GM06990 (cell line): ENCODE results near the gene DBNDD1.

Experiments
- DNase-seq: peaks from one replicate; pipeline ENCODE4 v3.0.0-alpha.2; 2011; ENCODE audit not compliant: insufficient read length; ENCODE audit errors: extremely low read depth
- H3K27me3 ChIP-seq: replicated peaks from 2 replicates; pipeline ENCODE4 v1.6.0; 2011; ENCODE audit warnings: low read length; ENCODE audit not compliant: control insufficient read depth, insufficient read depth
- H3K36me3 ChIP-seq: 2 replicates; pipeline ENCODE4 v1.5.1; 2011; ENCODE audit warnings: low read length; ENCODE audit not compliant: control insufficient read depth, insufficient read depth
- H3K4me3 ChIP-seq: replicated peaks from 2 replicates; pipeline ENCODE4 v1.5.1; 2011; ENCODE audit warnings: low read depth, mild to moderate bottlenecking, control low read depth, low read length
- TF ChIP-seq, protein P1 (sequence below): IDR thresholded peaks from 2 replicates; pipeline ENCODE4 v1.5.1; 2011; ENCODE audit warnings: low read length, control low read depth, mild to moderate bottlenecking, inconsistent platforms; ENCODE audit not compliant: insufficient read depth, poor library complexity, severe bottlenecking

The DBNDD1 gene

DNA sequence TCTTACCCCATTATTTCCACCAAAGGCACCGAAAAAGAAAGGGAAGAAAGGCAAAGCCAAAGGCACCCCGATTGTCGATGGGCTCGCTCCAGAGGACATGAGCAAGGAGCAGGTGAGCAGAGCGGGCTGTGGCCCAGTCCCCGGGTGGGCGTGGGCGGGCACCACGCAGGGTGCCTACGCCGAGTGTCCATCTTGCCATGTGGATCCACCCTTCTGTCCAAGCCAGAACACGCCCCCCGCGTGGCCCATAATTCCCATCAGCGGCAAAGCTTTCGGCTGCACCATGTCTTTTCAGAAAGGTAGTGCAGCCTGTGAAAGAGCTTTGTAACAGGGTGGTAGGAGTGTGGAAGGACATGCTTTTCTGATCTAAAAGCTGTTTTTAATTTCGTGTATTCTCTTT lies 8.4 kb upstream of the DBNDD1 start:
- TF ChIP-seq, protein P1, sequence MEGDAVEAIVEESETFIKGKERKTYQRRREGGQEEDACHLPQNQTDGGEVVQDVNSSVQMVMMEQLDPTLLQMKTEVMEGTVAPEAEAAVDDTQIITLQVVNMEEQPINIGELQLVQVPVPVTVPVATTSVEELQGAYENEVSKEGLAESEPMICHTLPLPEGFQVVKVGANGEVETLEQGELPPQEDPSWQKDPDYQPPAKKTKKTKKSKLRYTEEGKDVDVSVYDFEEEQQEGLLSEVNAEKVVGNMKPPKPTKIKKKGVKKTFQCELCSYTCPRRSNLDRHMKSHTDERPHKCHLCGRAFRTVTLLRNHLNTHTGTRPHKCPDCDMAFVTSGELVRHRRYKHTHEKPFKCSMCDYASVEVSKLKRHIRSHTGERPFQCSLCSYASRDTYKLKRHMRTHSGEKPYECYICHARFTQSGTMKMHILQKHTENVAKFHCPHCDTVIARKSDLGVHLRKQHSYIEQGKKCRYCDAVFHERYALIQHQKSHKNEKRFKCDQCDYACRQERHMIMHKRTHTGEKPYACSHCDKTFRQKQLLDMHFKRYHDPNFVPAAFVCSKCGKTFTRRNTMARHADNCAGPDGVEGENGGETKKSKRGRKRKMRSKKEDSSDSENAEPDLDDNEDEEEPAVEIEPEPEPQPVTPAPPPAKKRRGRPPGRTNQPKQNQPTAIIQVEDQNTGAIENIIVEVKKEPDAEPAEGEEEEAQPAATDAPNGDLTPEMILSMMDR = no peak
- H3K27me3 ChIP-seq = no peaks in the 10 kb centered on the region
- no peaks in the 10 kb centered on the region for H3K36me3 ChIP-seq
- no peak overlapping the region for H3K4me3 ChIP-seq
- DNase-seq = no peak

DNA sequence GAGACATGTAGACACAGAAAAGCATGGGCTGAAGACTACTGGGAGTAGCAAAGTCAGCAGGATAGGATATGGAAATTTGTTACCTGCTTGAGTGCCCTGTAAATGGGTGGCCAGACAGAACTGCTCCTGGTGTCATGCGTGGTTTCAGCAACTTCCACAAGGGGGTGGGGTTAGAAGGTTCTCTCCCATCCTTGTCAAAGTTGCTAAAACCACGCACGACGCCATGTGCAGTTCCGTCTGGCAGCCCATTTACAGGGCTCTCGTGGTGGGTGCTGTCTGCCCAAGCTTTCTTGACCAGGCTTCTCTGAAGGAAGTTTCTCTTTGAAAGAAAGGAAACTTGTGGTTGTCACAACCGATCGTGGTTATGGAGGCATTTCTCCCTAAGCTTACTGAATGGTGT lies 6.9 kb upstream of the DBNDD1 start:
- no peaks in the 10 kb centered on the region for H3K27me3 ChIP-seq
- H3K4me3 ChIP-seq = no peak overlapping the region
- TF ChIP-seq, protein P1 = peak; percentile 12
- no peaks in the 10 kb centered on the region for H3K36me3 ChIP-seq
- no peak for DNase-seq

DNA sequence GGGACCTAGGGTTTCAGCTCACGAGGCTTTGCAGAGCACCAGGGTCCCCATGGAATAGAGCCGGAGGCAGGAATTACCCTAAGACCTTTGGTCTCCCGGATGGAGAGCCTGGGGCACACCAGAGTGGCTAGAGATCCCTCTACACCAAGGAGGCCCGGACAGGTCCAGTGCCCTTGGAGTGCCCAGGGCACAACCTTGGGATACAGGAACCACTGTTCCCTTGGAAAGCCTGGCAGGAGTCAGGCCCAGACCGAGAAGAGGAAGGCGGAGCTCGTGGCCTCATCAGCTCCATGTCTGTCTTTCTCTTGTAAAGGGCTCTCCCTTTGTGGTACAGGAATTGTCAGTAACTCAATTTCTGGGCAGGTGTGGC lies 3.8 kb upstream of the DBNDD1 start:
- Histone ChIP-seq H3K27me3 (no peaks in the 10 kb centered on the region), H3K36me3 (no peaks in the 10 kb centered on the region), H3K4me3 (peak overlapping the region; percentile 73)
- TF ChIP-seq, protein P1 = no peak
- no peak for DNase-seq

DNA sequence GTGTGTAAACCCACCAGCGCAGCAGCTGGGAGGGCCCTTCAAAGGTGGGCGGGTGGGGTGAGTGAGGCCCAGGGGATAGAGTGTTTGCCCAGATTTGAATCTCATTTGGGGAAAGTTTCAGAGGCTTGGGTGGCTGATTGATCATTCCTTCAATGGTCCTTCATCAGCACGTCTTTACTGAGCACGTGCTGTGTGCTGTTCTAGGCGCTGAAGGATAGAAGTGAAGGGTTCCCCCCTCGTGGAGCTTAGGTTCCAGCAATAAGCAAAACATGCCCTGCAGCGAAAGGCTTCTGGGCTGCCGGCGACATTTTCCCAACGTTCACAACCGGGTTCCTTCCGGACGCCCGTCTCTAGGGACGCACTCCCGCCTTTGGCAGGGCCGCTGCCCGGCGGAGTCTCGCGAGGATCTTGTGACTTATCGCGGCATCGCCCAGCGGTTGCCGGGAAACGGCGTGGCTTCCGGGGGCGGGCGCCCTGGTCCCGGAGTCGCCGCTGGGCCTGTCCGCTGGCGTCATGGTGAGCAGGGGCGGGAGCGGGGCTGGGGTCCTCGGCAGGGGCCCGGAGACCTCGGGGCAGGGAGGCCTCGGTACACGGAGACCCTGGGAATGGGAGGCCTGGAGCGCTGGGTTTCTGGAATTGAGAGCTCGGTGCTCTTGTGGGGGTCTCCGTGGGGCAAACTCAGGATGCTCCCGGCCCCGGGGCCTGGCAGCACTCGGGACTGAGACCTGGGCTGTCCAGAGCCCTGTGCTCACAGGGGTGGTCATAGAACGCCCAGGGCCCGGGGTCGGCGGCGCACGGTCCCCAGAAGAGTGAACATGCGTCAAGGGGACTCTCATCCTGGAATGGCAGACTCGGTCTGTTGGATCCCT lies 3.2 kb upstream of the DBNDD1 start:
- no peaks in the 10 kb centered on the region; the same call in 1 of the 2 replicates for H3K27me3 ChIP-seq
- TF ChIP-seq, protein P1 = no peak
- no peaks in the 10 kb centered on the region for H3K36me3 ChIP-seq
- H3K4me3 ChIP-seq = peak overlapping the region; percentile 73
- DNase-seq = peak; percentile 88

DNA sequence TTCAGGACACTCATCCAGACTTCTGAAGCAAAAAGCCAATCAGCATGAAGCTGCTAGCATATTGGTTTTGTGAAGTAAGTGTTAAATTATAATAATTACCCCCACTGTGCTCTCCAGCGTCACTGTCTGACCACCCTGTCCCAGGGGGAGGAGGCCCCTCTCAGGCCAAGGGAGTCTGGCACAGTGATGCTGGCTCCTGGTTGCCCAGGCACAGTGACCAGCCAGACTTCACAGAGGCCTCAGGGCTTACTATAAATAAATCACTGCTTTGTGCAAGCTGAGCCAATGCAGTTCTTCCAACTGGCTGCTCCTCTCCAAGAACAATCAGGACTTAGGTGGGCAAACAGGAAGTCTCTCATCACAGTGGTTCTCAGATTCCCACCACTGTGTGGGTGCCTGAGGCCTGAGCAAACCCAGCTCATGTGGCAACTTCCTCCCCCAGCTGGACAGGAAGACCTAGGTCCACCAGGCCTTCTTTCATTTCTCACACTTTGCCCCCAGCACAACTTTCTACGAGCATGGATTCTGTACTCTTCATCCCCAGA lies 1.7 kb upstream of the DBNDD1 start:
- DNase-seq = no peak
- Histone ChIP-seq H3K4me3 (no peak overlapping the region), H3K27me3 (no peaks in the 10 kb centered on the region; the same call in 1 of the 2 replicates), H3K36me3 (no peaks in the 10 kb centered on the region)
- TF ChIP-seq, protein P1 = no peak
